Fibroblast of lung (primary cell): ENCODE data around the gene SLAMF8. TPM values are rescaled to one million over a fixed set of nuclear protein-coding genes. Genes with fewer than 3 reads are reported as not detected.
A peak's percentile ranks its signal among the peaks of the same experiment; 100 is the strongest.

Source experiments
- DNase-seq, 2 donors: peaks; one replicate each; pipeline versions ENCODE4 v3.0.0 to v3.0.0-alpha.2; 2010; ENCODE audit warnings: low read depth in 2 of 2
- H2AFZ ChIP-seq: 2 replicates; pipeline ENCODE4 v1.5.1; 2012; ENCODE audit warnings: low read length, control low read depth, inconsistent platforms
- H3K27ac ChIP-seq: 2 replicates; pipeline ENCODE4 v1.5.1; 2011; ENCODE audit warnings: low read length, control low read depth; ENCODE audit not compliant: insufficient read depth
- H3K27me3 ChIP-seq: 2 replicates; pipeline ENCODE4 v1.5.1; 2011; ENCODE audit warnings: mild to moderate bottlenecking, low read length; ENCODE audit not compliant: control insufficient read depth, insufficient read depth
- H3K36me3 ChIP-seq: 2 replicates; pipeline ENCODE4 v1.5.1; 2011; ENCODE audit warnings: low read length; ENCODE audit not compliant: control insufficient read depth, insufficient read depth
- H3K4me1 ChIP-seq: 2 replicates; pipeline ENCODE4 v1.5.1; 2011; ENCODE audit warnings: low read length; ENCODE audit not compliant: control insufficient read depth, insufficient read depth; ENCODE audit errors: extremely low read depth
- H3K4me2 ChIP-seq: 2 replicates; pipeline ENCODE4 v1.5.1; 2011; ENCODE audit warnings: low read length, control low read depth; ENCODE audit not compliant: insufficient read depth; ENCODE audit errors: extremely low read depth
- H3K4me3 ChIP-seq, 4 experiments: fragments of 200-600 bp in 1 of 4; sonication (generic) in 1 of 4; replicated peaks in 1 of 4; 2 replicates each; pipeline ENCODE4 v1.5.1; 2011 to 2016; ENCODE audit warnings: low read length in 4 of 4, low read depth in 3 of 4, mild to moderate bottlenecking in 3 of 4, control low read depth in 2 of 4, inconsistent platforms in 1 of 4, mixed read lengths in 1 of 4; ENCODE audit not compliant: insufficient read depth in 1 of 4; ENCODE audit errors: control extremely low read depth in 1 of 4
- H3K79me2 ChIP-seq: 2 replicates; pipeline ENCODE4 v1.5.1; 2012; ENCODE audit warnings: mild to moderate bottlenecking, low read length, inconsistent platforms; ENCODE audit not compliant: control insufficient read depth, insufficient read depth
- H3K9ac ChIP-seq: 2 replicates; pipeline ENCODE4 v1.5.1; 2011; ENCODE audit warnings: mild to moderate bottlenecking, low read length, control low read depth; ENCODE audit not compliant: insufficient read depth
- H3K9me3 ChIP-seq: 2 replicates; pipeline ENCODE4 v1.5.1; 2012; ENCODE audit warnings: low read depth, low read length; ENCODE audit not compliant: control insufficient read depth, insufficient read depth
- H4K20me1 ChIP-seq: 2 replicates; pipeline ENCODE4 v1.5.1; 2011; ENCODE audit warnings: low read length; ENCODE audit not compliant: control insufficient read depth, insufficient read depth; ENCODE audit errors: extremely low read depth
- EZH2 ChIP-seq: IDR thresholded peaks from 2 replicates; pipeline ENCODE4 v1.5.1; 2012; ENCODE audit warnings: low read length, control low read depth, mild to moderate bottlenecking; ENCODE audit errors: missing control alignments
- polyA plus RNA-seq, 2 donors: library from polyadenylated mRNA; depleted of rRNA in 1 of 2; stranded (reverse) in 1 of 2; unstranded in 1 of 2; fragments of >200 nt; gene quantifications; 2 replicates each; pipeline ENCODE4 v1.2.1, GENCODE V29; 2011 to 2012; ENCODE audit warnings: missing spikeins in 1 of 2
- total RNA-seq: library from RNA; depleted of rRNA; stranded (reverse); fragments of >200 nt; gene quantifications from 2 replicates; pipeline ENCODE4 v1.2.1, GENCODE V29; 2014
- TF ChIP-seq, protein P1 (sequence below), 2 donors: IDR thresholded peaks in 1 of 2; conservative IDR thresholded peaks in 1 of 2; 1 replicate in 1 of 2; 2 replicates in 1 of 2; pipeline ENCODE4 v1.5.1; 2011 to 2012; ENCODE audit warnings: low read length in 2 of 2, control low read depth in 1 of 2, inconsistent platforms in 1 of 2, low read depth in 1 of 2, mild to moderate bottlenecking in 1 of 2

Gene SLAMF8
- total and polyA plus RNA-seq, 2 donors (not counting 1 experiment from before 2014, with no cell fraction given) = not detected

GRCh38 chr1:159873530-159874143 lies 47.0 kb downstream of the SLAMF8 start:
- no peak overlapping the region for H3K4me3 ChIP-seq
- peaks cover 10% of the 10 kb centered on the region for H3K4me1 ChIP-seq
- no peak overlapping the region for H2AFZ ChIP-seq

GRCh38 chr1:159877695-159878444 lies 51.2 kb downstream of the SLAMF8 start:
- Histone ChIP-seq H3K27ac (no peak overlapping the region), H3K4me2 (no peak overlapping the region), H3K4me1 (peaks cover 14% of the 10 kb centered on the region), H2AFZ (no peak overlapping the region), H3K36me3 (no peaks in the 10 kb centered on the region), H3K4me3 (no peak overlapping the region), H3K27me3 (no peaks in the 10 kb centered on the region), H3K79me2 (no peaks in the 10 kb centered on the region), H3K9me3 (no peaks in the 10 kb centered on the region), H3K9ac (no peak overlapping the region), H4K20me1 (no peaks in the 10 kb centered on the region)
- no peak for TF ChIP-seq EZH2
- TF ChIP-seq, protein P1, sequence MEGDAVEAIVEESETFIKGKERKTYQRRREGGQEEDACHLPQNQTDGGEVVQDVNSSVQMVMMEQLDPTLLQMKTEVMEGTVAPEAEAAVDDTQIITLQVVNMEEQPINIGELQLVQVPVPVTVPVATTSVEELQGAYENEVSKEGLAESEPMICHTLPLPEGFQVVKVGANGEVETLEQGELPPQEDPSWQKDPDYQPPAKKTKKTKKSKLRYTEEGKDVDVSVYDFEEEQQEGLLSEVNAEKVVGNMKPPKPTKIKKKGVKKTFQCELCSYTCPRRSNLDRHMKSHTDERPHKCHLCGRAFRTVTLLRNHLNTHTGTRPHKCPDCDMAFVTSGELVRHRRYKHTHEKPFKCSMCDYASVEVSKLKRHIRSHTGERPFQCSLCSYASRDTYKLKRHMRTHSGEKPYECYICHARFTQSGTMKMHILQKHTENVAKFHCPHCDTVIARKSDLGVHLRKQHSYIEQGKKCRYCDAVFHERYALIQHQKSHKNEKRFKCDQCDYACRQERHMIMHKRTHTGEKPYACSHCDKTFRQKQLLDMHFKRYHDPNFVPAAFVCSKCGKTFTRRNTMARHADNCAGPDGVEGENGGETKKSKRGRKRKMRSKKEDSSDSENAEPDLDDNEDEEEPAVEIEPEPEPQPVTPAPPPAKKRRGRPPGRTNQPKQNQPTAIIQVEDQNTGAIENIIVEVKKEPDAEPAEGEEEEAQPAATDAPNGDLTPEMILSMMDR (conservative IDR thresholded peaks at IDR 0.05 in 1 of 2, IDR thresholded peaks at IDR 0.05 in 1 of 2; ENCODE audit: low read depth in 1 of 2, low read length in 2 of 2) = no peak
- no peak for DNase-seq

More at GRCh38 chr1:159873530-159874143, 47.0 kb downstream of the SLAMF8 start:
- no peak overlapping the region for H3K4me2 ChIP-seq
- DNase-seq = no peak
- H3K9me3 ChIP-seq = no peaks in the 10 kb centered on the region
- no peak overlapping the region for H3K27ac ChIP-seq
- H4K20me1 ChIP-seq = no peaks in the 10 kb centered on the region
- H3K9ac ChIP-seq = no peak overlapping the region
- H3K27me3 ChIP-seq = no peaks in the 10 kb centered on the region
- H3K36me3 ChIP-seq = no peaks in the 10 kb centered on the region
- TF ChIP-seq EZH2 = no peak
- TF ChIP-seq, protein P1 (conservative IDR thresholded peaks at IDR 0.05 in 1 of 2, IDR thresholded peaks at IDR 0.05 in 1 of 2; ENCODE audit: low read depth in 1 of 2, low read length in 2 of 2) = no peak
- no peaks in the 10 kb centered on the region for H3K79me2 ChIP-seq

DNA sequence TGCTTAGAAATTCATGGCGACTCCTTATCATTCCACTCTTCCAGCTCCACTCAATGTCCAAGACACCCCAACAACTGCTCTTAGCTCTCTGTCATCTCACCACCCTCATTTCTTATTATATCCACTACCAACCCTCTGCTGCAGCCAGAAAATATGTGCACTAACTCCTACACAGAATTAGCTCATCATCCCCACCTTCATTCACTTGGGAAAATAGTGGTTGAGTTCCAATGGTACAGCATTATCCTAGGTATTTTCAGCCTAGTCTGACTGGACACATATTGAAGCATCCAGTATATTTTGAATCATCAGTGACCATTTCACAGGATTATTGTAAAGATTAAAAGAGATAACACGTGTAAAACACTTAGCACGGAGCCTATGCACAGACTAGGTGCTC lies 52.5 kb downstream of the SLAMF8 start:
- Histone ChIP-seq H3K4me3 (no peak overlapping the region), H2AFZ (no peak overlapping the region), H3K4me2 (no peak overlapping the region), H4K20me1 (no peaks in the 10 kb centered on the region), H3K9ac (no peak overlapping the region), H3K79me2 (no peaks in the 10 kb centered on the region), H3K36me3 (no peaks in the 10 kb centered on the region), H3K9me3 (no peaks in the 10 kb centered on the region), H3K27me3 (no peaks in the 10 kb centered on the region), H3K27ac (no peak overlapping the region), H3K4me1 (peaks cover 14% of the 10 kb centered on the region)
- TF ChIP-seq, protein P1 (conservative IDR thresholded peaks at IDR 0.05 in 1 of 2, IDR thresholded peaks at IDR 0.05 in 1 of 2; ENCODE audit: low read depth in 1 of 2, low read length in 2 of 2) = no peak
- TF ChIP-seq EZH2 = no peak
- DNase-seq = peak in 1 of 2 donors; percentile 61
